ENCODE results near the gene MEMO1.
"Not testable (repeated sequence)": the region's sequence is repeated elsewhere in the genome, so short reads cannot be mapped to it uniquely, and the experiment has no call there.

MEMO1 gene

DNA sequence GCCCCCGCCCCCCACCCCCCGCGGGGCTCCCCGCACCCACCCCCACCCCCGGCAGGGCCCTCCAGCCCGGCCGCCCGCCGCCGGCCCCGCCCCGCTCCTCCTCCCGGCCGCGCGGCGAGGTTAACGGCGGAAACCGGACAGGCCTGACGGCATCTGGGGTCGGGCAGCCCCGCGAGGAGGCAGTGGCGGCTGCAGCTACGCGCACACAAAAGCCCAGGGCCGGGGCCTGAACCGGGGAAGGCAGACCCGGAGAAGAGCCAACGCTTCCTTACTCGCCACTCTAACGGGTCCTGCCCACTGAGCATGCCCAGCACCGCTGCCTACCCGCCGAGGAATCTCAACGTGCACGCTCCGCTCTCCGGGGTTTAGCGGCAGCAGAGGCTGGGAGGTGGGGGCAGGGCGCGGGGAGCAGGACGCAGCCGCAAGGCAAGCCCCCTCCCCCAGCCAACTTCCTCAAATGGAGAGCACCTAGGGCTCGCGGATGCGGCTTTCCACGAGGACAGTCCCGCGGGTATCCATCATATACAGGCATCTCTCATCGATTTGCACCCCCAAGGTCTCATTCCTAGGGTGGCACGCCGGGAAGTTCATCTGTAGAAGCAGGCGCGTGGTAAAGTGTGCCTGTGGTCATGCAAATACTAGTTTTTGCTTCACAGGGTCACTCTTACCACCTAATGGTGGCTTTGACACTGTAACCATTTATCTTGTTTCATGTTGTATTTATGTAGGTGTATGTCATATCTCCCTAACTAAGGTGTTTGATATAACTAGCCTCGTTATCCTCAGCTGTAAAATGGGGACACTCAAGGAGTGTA is at the start of gene MEMO1:
Gene MEMO1, minus strand, starts transcription at position 339 of the 815 bp plus-strand sequence. CDS start 761 bp downstream, outside the sequence.
- Histone ChIP-seq H3K9ac (ENCODE audit: low read length) (peak within 1 kb of the TSS; percentile 95), H3K4me1 (ENCODE audit: control insufficient read depth, insufficient read depth, low read length) (peaks cover 27% of the 10 kb centered on the region), H3K9me3 (ENCODE audit: control insufficient read depth, insufficient read depth, low read depth, low read length) (no peaks in the 10 kb centered on the region), H3K27me3 (ENCODE audit: control insufficient read depth, insufficient read depth, low read length) (no peaks in the 10 kb centered on the region), H3K4me3 (ENCODE audit: low read depth, low read length) (peak within 1 kb of the TSS; percentile 99), H3K36me3 (ENCODE audit: control insufficient read depth, insufficient read depth, low read length) (0 out of 2 replicates have a peak, but pooled peaks cover 2% of the 10 kb centered on the region), H3K27ac (ENCODE audit: low read depth, low read length) (peak within 1 kb of the TSS; percentile 68)

DNA sequence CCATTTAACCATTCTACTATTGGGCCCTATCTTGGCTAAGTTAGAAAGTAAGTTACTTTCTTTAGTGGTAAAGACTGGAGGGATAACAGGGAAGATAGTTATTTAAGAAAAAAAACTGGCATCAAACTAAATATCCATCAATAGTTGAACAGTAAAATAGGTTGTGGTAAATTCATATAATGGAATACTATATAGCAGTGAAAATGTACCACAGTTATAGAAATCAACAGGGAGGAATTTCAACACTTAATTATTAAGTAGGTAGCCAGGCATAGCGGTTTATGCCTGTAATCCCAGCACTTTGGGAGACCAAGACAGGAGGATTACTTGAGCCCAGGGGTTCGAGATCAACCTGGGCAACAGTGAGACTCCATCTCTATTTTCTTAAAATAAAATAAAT is 49.5 kb upstream of the MEMO1 start:
- H3K4me3 ChIP-seq (ENCODE audit: low read depth, low read length) = no peak overlapping the region
- no peak overlapping the region for H3K9ac ChIP-seq (ENCODE audit: low read length)
- H3K27me3 ChIP-seq (ENCODE audit: control insufficient read depth, insufficient read depth, low read length) = no peaks in the 10 kb centered on the region
- H3K36me3 ChIP-seq (ENCODE audit: control insufficient read depth, insufficient read depth, low read length) = no peaks in the 10 kb centered on the region
- H3K4me1 ChIP-seq (ENCODE audit: control insufficient read depth, insufficient read depth, low read length) = peaks cover 7% of the 10 kb centered on the region
- no peaks in the 10 kb centered on the region for H3K9me3 ChIP-seq (ENCODE audit: control insufficient read depth, insufficient read depth, low read depth, low read length)
- no peak overlapping the region for H3K27ac ChIP-seq (ENCODE audit: low read depth, low read length)

DNA sequence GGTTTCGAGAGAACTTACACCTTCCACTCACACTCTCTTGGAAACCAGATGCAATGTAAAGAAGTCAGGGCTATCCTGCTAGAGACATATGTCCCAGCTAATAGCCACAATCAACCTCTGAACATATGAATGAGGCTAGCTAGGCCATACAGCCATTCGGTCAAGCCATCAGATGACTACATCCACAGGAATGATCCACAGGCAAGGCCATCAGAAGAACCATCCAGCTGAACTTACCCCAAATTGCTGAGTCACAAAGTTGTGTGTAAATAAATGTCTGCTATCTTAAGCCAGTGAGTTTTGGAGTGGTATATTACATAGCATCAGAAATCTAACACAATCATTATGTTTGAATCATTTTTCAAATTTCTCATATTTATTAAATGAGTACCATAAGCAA is 47.3 kb upstream of the MEMO1 start:
- no peak overlapping the region for H3K9ac ChIP-seq (ENCODE audit: low read length)
- no peak overlapping the region for H3K27ac ChIP-seq (ENCODE audit: low read depth, low read length)
- peaks cover 7% of the 10 kb centered on the region for H3K4me1 ChIP-seq (ENCODE audit: control insufficient read depth, insufficient read depth, low read length)
- H3K9me3 ChIP-seq (ENCODE audit: control insufficient read depth, insufficient read depth, low read depth, low read length) = no peaks in the 10 kb centered on the region
- H3K4me3 ChIP-seq (ENCODE audit: low read depth, low read length) = no peak overlapping the region
- no peaks in the 10 kb centered on the region for H3K27me3 ChIP-seq (ENCODE audit: control insufficient read depth, insufficient read depth, low read length)
- H3K36me3 ChIP-seq (ENCODE audit: control insufficient read depth, insufficient read depth, low read length) = no peaks in the 10 kb centered on the region

DNA sequence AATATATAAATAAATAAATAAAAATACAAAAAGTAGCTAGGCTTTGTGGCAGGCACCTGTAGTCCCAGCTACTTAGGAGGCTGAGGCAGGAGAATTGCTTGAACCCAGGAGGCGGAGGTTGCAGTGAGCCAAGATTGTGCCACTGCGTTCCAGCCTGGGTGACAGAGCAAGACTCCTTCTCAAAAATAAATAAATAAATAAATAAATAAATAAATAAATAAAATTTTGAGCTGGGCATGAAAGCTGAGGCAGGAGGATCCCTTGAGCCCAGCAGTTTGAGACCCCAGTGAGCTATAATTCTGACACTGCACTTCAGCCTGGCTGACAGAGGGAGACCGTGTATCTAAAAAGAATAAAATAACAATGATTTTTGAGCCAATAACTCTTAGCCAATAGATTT is 43.8 kb upstream of the MEMO1 start:
- H3K27ac ChIP-seq (ENCODE audit: low read depth, low read length); H3K9me3 ChIP-seq (ENCODE audit: control insufficient read depth, insufficient read depth, low read depth, low read length); H3K36me3 ChIP-seq (ENCODE audit: control insufficient read depth, insufficient read depth, low read length); H3K4me3 ChIP-seq (ENCODE audit: low read depth, low read length); H3K27me3 ChIP-seq (ENCODE audit: control insufficient read depth, insufficient read depth, low read length); H3K9ac ChIP-seq (ENCODE audit: low read length); H3K4me1 ChIP-seq (ENCODE audit: control insufficient read depth, insufficient read depth, low read length): not testable (repeated sequence)

DNA sequence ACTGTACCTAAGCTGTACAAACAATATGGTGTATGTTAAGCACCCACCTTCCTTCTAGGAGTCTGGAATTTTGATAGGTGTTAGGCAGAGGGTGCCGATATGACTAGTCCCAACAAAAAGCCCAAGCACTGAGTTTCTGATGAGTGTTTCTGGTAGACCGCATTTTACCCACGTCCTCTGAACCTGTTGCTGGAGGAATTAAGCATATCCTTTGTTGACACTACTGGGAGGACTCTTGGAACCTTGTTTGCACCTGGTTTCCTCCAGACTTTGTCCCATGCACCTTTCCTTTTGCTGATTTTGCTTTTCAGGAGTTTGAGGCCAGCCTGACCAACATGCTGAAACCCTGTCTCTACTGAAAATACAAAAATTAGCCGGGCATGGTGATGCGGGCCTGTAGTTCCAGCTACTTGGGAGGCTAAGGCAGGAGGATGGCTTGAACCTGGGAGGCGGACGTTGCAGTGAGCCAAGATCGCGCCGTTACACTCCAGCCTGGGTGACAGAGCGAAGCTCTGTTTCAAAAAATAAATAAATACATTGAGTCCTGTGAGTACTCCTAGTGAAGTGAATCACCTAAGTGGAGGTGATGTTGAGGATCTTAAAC is 41.1 kb upstream of the MEMO1 start:
- no peak overlapping the region for H3K4me3 ChIP-seq (ENCODE audit: low read depth, low read length)
- no peak overlapping the region for H3K9ac ChIP-seq (ENCODE audit: low read length)
- no peaks in the 10 kb centered on the region for H3K9me3 ChIP-seq (ENCODE audit: control insufficient read depth, insufficient read depth, low read depth, low read length)
- H3K27ac ChIP-seq (ENCODE audit: low read depth, low read length) = no peak overlapping the region
- H3K4me1 ChIP-seq (ENCODE audit: control insufficient read depth, insufficient read depth, low read length) = no peaks in the 10 kb centered on the region
- H3K36me3 ChIP-seq (ENCODE audit: control insufficient read depth, insufficient read depth, low read length) = no peaks in the 10 kb centered on the region
- H3K27me3 ChIP-seq (ENCODE audit: control insufficient read depth, insufficient read depth, low read length) = no peaks in the 10 kb centered on the region

DNA sequence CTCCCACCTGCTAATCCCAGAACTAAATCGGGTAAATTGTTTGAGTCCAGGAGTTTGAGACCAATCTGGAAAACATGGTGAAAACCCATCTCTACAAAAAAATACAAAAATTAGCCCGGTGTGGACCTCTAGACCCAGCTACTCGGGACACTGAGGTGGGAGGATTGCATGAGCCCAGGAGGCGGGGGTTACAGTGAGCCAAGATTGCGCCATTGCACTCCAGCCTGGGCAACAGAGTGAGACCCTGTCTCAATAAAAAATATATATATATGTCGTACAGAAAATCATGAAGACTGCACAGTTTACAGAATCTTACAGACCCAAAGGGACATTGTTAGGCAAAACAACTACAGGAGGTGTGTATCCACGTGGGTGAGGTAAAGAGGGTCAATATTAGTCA is 32.8 kb upstream of the MEMO1 start:
- H3K9ac ChIP-seq (ENCODE audit: low read length) = no peak overlapping the region
- no peak overlapping the region for H3K27ac ChIP-seq (ENCODE audit: low read depth, low read length)
- H3K9me3 ChIP-seq (ENCODE audit: control insufficient read depth, insufficient read depth, low read depth, low read length) = no peaks in the 10 kb centered on the region
- no peak overlapping the region for H3K4me3 ChIP-seq (ENCODE audit: low read depth, low read length)
- H3K4me1 ChIP-seq (ENCODE audit: control insufficient read depth, insufficient read depth, low read length) = no peaks in the 10 kb centered on the region
- H3K27me3 ChIP-seq (ENCODE audit: control insufficient read depth, insufficient read depth, low read length) = no peaks in the 10 kb centered on the region
- H3K36me3 ChIP-seq (ENCODE audit: control insufficient read depth, insufficient read depth, low read length) = peaks cover 3% of the 10 kb centered on the region; the same call in 1 of the 2 replicates

DNA sequence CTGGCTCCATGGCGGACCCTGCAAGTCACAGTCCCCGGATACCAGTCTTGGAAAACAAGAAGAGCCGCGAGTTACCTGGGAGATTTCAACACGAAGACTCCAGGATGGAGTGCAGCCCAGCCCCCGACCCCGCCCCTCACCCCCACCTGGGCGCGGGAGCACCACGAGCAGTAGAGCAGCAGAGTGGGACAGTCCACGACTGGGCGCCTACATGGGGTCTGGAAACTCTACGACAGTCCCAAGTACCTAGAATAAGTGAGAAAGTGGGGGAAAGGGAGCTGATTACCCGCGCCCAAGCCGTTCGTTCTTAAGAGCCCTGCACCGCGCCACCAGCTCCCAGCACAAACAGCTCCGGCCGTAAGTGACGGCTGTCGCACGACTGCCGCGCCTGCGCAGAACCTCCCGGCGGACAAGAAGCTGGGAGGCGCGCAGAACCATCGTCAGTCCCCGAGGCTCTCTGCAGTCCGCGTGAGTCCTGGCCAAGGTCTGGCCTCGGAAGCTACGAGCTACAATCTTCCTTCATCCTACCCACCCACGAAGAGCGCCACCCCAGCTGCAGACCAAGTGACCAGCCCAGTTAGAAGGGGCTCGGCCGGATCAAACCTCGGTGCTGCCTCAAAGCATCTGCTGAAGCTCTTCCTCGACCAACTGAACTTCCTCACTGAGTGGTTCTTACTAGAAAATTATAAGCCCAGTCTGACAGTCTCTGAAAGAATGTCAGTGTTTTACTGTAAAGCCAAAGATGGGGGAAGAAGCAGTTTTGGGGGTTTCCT is 28.8 kb upstream of the MEMO1 start, which contains the start of gene DPY30:
Gene DPY30, minus strand, starts transcription at position 359 of the 773 bp plus-strand sequence. Its CDS starts 349 bp downstream, at position 10.
- H3K27ac ChIP-seq (ENCODE audit: low read depth, low read length) = peak within 1 kb of the TSS; percentile 10; the same call in 1 of the 2 replicates
- H3K4me3 ChIP-seq (ENCODE audit: low read depth, low read length) = peak within 1 kb of the TSS; percentile 79
- H3K9ac ChIP-seq (ENCODE audit: low read length) = peak within 1 kb of the TSS; percentile 82
- H3K27me3 ChIP-seq (ENCODE audit: control insufficient read depth, insufficient read depth, low read length) = no peaks in the 10 kb centered on the region
- H3K4me1 ChIP-seq (ENCODE audit: control insufficient read depth, insufficient read depth, low read length) = no peaks in the 10 kb centered on the region
- peaks cover 15% of the 10 kb centered on the region for H3K36me3 ChIP-seq (ENCODE audit: control insufficient read depth, insufficient read depth, low read length)
- no peaks in the 10 kb centered on the region for H3K9me3 ChIP-seq (ENCODE audit: control insufficient read depth, insufficient read depth, low read depth, low read length)

DNA sequence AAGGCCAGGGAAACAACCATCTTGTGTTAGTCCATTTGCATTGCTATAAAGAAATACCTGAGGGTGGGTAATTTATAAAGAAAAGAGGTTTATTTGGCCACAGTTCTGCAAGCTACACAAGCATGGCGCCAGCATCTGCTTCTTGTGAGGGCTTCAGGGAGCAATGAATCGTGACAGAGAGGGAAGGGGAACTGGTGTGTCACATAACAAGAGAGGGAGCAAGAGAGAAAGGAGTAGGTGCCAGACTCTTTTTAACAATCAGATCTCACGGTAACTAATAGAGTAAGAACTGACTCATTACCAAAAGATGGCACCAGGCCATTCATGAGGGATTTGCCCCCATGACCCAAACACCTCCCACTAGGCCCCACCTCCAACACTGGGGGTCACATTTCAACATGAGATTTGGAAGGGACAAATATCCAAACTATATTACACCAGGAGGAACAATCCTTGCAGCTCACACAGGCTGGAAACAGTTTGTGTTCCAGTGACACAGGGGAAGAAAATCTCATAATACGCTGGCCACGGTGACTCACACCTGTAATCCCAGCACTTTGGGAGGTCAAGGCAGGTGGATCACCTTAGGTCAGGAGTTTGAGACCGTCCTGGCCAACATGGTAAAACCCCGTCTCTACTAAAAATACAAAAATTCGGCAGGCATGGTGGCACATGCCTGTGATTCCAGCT is 23.5 kb upstream of the MEMO1 start:
- peaks cover 40% of the 10 kb centered on the region for H3K36me3 ChIP-seq (ENCODE audit: control insufficient read depth, insufficient read depth, low read length)
- H3K4me1 ChIP-seq (ENCODE audit: control insufficient read depth, insufficient read depth, low read length); H3K9ac ChIP-seq (ENCODE audit: low read length); H3K4me3 ChIP-seq (ENCODE audit: low read depth, low read length); H3K27ac ChIP-seq (ENCODE audit: low read depth, low read length); H3K9me3 ChIP-seq (ENCODE audit: control insufficient read depth, insufficient read depth, low read depth, low read length); H3K27me3 ChIP-seq (ENCODE audit: control insufficient read depth, insufficient read depth, low read length): not testable (repeated sequence)

DNA sequence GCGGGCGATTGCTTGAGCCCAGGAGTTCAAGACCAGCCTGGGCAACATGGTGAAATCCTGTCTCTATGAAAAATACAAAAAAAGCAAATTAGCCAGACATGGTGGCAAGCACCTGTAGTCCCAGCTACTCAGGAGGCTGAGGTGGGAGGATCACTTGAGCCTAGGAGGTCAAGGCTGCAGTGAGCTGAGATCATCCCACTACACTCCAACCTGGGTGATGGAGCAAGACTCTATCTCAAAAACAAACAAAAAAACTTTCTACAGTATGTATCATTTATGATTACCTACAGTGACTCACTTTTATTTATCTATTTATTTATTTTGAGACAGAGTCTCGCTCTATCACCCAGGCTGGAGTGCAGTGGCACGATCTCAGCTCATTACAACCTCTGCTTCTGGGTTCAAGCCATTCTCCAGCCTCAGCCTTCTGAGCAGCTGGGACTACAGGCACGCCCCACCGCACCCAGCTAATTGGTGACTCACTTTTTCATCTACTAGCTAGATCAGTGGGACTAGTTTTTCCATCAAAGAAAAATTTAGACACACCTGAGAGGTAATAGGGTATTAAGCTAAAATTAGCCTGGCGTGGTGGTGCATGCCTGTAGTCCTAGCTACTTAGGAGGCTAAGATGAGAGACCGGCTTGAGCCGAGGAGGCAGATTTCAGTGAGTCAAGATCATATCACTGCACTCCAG is 8.1 kb upstream of the MEMO1 start:
- H3K27ac ChIP-seq (ENCODE audit: low read depth, low read length); H3K9me3 ChIP-seq (ENCODE audit: control insufficient read depth, insufficient read depth, low read depth, low read length); H3K4me3 ChIP-seq (ENCODE audit: low read depth, low read length); H3K27me3 ChIP-seq (ENCODE audit: control insufficient read depth, insufficient read depth, low read length); H3K9ac ChIP-seq (ENCODE audit: low read length); H3K4me1 ChIP-seq (ENCODE audit: control insufficient read depth, insufficient read depth, low read length): not testable (repeated sequence)
- peaks cover 42% of the 10 kb centered on the region for H3K36me3 ChIP-seq (ENCODE audit: control insufficient read depth, insufficient read depth, low read length)

DNA sequence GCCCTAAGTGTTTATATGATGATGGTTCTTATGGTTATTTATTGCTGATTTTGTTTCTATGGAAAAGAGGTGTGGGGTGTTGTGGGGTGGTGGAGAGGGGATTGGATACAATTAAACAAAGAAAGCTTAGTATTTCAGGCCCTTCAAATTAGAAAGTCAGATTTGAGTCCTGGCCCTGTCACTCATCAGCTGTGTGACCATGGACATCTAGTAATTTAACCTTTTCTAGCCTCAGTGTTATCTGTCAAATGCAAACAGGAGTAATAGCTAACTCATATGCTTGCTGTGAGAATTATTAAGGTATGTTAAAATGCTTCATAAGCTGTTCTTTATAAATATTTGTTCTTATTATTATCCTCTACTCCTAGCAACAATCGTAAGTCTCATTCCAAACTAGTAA is 2.1 kb upstream of the MEMO1 start:
- no peak overlapping the region for H3K27ac ChIP-seq (ENCODE audit: low read depth, low read length)
- H3K36me3 ChIP-seq (ENCODE audit: control insufficient read depth, insufficient read depth, low read length) = peaks cover 6% of the 10 kb centered on the region; the same call in 1 of the 2 replicates
- no peaks in the 10 kb centered on the region for H3K27me3 ChIP-seq (ENCODE audit: control insufficient read depth, insufficient read depth, low read length)
- no peak overlapping the region for H3K4me3 ChIP-seq (ENCODE audit: low read depth, low read length)
- H3K4me1 ChIP-seq (ENCODE audit: control insufficient read depth, insufficient read depth, low read length) = peaks cover 13% of the 10 kb centered on the region
- H3K9ac ChIP-seq (ENCODE audit: low read length) = no peak overlapping the region
- no peaks in the 10 kb centered on the region for H3K9me3 ChIP-seq (ENCODE audit: control insufficient read depth, insufficient read depth, low read depth, low read length)
